Stimulated activated CD4-positive, alpha-beta T cell treated with anti-CD3 and anti-CD28 coated beads, Interleukin-15, amount 100 ng/mL, for 1 hour (primary cell): ENCODE data around the gene C11orf91.
"Not testable (repeated sequence)": the region's sequence is repeated elsewhere in the genome, so short reads cannot be mapped to it uniquely, and the experiment has no call there.

Experiments used
- DNase-seq, 2 donors: peaks; one replicate each; pipeline ENCODE4 v3.0.0-alpha.2; 2020; ENCODE audit warnings: low read depth in 1 of 2, low spot score in 1 of 2

The C11orf91 gene

DNA sequence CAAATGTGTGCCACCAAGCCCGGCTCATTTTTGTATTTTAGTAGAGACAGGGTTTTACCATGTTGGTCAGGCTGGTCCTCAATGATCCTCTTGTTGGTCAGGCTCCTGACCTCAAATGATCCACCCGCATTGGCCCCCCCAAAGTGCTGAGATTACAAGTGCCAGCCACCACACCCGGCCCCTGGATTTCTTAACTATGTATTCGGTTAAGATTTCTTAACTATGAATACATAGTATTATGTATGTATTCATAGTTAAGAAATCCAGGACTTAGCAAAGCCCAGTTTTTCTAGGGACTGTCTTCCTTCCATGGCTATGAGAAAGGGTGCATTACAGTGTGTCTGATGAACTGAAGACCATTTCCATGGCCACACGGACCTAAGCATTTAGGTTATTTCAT, 1.7 kb downstream of the C11orf91 start:
- DNase-seq: no peak

DNA sequence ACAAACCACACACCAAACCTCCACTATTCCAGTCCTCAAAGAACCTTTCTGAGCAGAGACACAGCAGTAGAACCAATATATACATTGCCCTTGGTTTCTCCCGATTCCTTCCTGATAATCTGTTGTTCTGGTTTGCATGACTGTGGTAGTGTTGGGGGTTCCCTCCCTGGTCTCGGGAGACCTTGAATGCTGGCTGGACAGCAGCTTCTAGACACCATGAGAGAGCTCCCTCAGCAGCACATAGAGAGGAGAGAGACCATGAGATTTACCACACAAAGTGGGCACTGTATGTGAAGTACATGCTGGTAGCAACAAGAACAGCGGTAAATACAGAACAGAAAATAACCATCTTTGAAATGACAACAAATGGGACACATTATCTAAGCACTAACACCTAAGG, 2.6 kb downstream of the C11orf91 start:
- DNase-seq: no peak

DNA sequence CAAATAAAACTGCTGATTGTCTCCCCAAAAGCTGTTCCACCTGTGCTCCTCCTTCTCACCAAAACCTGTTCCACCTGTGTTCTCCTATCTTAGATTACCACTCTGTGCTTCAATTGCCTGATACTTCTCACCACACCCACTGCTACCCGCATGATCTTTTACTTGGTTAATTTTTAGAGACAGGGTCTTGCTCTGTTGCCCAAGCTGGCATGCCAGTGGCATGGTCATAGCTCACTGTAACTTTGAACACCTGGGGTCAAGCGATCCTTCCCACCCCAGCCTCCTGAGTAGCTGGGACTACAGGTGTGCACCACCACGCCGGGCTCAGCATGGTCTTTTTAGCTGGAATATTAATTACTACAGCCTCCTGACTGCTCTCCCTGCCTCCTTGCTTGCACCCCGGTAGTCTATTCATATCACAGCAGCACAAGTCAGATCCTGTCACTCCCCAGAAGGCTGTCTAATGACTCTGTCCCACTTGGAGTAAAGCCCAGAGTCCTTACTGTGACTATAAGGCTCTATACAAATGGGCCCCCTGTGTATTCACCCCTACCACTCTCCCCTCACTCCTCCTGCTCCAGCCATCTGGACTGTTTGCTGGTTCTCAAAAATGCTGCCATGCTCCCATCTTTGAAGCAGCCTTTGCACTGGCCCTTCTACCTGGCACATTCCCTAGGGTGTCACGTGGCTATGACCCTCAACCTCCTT, 3.5 kb downstream of the C11orf91 start:
- DNase-seq: no peak

DNA sequence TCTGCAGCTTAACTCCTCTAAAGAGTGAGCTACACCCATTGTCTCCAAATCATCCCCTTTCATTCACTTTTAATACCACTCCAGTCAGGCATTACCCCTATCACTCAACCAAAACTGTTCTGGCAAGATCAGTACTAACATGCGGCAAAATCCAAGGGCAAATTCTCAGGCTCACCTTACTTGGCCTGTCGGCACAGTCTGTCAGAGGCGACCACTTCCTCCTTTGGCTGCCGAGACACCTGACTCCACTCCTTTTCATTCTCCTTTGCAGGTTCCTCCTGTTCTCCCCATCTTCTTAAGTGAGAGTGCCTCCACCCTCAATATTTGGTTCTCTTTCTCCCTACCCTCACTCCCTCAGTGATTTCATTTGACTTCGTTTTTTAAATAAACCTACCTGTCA, 4.2 kb downstream of the C11orf91 start:
- no peak for DNase-seq

DNA sequence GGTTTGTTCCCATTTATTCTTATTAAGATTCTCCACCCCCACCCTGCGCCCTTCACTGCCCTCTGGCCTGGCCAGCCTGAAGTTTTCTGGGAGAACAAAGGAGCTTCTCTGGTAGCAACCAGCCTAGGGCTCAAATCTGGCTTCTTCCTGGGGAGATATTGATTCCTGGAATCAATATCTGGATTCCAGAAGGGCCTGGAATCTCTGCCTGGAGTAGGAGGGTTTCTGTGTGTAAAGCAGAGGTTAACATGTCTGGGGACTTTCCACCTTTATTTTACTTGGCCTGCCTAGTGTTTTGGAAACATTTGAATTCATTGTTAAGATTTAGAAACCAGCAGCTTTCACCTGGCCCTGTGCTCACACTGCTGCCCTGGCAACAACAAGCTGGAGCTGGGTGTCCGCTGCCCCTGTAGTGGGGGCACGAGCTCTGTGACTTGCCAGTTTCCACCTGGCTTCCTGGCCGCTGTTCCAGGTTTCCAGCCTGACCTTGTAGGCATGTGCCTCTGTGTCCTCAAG, 5.5 kb downstream of the C11orf91 start:
- DNase-seq: no peak

DNA sequence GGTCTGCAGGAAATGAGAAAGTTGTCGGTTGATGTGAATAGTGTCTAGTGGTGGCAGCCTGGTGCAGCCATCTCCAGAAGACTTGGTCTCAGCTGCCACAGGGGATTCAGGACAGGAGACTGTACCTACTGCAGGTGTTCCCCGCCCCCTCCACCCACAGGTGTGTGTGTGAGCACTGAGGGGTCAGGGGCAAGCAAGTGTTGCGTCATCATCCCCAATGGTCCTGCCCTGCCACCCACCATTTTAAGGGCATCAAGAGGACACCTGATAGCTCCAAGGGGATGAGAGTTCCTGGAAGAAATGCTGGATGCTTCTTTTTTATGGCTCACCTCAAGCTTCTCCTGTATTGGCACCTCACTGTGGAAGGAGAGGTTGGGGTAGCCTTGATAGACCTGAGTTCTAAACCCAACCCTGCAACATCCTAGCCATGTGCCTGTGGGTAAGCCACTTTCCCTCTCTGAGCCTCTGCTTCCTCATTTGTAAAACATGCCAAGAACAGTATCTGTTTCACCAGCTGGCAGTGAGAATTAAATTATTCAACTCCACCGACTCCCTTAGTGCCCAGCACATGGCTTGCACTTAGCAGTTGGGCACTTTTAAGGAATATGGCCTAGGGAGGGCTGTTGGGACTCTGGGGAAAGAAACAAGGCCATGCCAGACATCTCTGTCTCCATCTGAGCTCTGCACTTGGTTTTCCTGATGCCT, 6.1 kb downstream of the C11orf91 start:
- DNase-seq: no peak

DNA sequence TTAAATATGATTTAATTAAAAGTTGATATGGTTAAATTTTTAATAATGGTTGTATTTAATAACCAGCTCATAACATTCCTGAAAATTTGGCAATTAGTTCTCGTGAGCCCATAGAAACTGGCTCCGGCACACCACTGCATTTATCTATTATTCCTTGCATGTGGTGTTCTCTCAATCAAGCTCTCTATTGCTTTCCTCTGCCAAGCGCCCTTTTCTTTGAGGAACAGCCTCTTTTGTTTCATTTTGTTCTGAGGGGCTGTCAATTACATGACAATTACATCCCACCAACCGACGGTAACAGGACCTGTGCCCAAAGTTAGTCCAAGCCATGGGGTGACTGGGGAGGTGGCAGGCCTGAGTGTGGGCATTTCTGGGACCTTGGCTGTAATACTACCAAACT, 8.1 kb downstream of the C11orf91 start:
- no peak for DNase-seq

DNA sequence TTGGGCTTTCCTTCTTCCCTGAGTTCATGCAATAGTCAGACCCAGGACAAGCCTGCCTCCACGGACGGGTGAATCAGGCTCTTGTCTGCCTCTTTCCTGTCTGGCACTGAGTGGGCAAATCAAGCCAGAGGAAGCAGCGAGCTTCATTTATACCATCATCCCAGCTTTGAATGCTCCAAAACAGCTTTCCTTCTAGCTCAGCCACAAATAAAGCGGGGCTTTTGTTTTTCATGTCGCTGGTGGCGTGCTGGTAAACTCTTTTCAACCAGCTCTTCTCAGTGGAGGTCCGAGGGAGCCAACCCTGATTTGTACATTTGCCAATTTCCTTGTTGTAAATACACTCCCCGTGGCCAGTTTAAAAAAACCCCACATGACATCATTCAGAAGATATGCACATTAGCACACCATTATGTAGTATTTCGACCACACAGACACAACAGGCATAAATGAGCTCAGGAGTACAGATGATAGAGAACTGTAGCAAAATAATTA, 8.6 kb downstream of the C11orf91 start:
- no peak for DNase-seq

DNA sequence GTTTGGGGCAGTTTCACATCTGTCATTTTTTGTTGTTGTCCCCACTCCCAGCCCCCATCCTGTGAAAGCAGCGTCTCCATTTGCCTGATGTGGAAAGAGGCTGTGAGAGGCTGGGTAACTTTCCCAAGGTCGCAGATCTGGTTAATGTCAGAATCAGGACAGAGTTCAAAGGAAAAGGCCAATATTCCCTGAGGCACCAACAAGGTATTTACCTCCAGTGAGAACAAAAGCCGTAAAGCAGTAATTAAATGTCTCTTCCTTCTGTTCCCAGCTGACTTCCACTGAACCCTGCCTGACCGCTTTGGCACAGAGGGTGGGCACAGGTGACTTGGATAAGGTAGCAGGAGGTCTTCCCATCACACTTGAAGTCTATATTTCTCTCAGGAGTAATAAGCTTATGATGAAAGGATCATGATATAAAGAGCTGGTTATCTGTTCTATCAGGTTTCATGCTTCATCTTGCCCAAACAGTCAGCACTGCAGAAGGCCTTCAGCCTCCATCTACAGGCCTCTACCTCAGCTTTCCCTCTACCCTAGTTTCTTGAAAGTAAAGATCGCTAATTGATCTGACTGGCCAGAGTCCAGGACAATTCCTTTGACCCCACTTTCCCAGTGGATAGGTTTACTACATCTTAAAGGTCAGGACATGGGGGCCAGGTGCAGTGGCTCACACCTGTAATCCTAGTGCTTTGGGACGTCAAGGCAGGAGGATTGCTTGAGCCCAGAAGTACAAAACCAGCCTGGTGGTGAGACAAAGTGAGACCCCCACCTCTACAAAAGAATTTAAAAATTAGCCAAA, 9.4 kb downstream of the C11orf91 start:
- DNase-seq: no peak

DNA sequence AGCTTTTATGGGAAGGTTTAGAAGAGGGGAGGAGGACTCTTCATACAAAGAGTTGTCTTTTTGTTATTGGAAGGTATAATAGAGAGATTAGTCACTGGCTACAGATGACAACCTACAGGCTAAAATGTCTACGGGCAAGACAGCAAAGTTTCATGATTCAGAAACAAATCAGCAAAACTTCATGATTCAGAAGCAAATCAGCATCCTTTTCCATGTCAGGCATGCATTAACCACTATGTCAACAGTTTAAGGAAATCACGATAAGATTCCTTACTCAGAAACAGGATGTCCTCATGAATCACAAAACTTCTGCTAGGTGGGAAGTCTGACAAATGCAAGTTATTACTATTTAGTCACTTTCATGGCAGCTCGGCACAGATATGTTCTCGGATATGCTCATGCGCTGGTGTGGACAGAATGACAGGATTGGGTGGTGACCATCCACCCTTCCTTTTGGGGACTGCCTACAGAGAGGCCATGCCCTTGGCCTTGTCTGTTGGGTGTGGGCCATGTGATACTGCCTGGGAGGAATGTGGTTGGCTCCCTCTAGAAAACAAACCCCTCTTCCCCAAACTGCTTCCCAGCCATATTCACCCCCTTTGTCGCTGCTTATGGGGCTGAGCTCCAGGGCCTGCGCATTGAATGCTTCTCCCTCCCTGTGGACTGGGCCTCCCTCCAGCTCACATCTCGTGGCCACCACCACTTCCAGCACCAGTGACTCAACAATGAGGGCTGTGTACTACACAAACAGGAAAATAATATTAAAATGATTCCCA, 10.1 kb downstream of the C11orf91 start:
- DNase-seq: no peak

DNA sequence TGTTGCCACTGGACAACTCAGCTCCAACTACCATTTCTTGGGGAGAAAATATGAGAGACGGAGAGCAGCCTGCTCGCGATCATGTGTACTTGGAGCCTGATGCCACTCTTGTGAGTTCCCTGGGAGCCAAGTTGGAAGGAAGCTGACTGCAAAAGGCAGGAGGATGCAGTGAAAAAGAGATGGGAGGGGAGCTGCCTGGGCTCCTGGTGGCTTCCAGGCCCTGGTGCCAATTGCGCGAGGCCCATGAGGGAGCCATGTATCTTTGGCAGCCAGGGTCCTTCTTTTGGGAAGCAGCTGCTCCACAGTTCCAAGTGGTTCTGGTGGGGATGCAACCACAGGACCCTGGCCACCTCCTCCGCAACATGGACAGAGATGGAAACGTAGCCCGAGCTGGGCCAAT, 11.1 kb downstream of the C11orf91 start:
- DNase-seq: no peak

DNA sequence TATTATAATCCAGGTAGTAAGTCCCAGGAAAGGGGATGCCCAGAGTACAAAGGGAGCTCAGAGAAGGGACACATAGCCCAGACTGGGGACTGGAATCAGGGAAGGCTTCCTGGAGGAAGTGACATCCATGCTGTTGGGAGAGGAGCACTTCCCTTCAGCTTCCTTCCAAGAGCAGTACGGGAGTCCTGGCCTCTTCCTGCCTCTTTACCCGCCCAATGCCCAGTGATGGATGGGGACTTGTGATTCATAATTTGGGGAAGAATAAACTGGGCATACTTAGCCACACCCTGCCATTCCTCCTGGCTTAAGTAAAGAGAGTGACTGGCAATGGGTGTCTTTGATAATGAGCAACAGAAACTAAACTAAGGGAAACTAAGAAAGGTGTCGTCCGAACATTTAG, 11.5 kb downstream of the C11orf91 start:
- no peak for DNase-seq

DNA sequence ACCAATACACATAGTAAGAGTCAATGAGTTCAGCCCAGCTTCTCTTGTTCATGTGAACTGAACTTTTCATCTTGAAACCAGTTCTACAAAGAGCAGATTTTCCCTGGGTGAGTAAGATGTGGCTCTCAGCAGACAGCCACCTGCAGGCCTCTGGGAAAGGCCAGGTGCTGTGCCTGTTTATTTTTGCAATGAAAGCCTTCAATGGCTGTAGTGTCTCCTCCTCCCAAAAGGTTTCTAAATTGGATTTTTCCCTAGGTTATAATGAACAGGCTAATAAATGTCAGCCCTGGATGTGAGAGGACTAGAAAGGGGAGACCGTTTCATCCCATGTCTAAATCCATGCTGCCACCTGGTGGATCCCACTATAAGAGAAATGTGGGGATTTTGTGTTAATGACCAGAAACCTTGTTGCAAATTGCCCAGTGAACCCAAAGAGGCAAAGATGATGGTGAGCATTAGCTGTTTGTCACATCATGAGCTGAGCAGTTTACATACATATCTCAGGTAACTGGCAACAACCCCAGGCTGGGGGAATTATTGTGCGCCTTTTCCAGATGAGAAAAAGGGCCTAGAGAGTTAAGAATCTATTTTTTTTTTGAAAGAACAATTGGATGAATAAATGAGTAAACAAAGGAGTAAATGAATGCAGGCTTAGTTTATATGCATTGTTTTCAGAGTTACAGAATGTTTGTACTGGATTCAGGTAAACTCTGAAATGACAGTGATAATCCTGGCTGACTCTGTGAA, 12.7 kb downstream of the C11orf91 start:
- DNase-seq: no peak

DNA sequence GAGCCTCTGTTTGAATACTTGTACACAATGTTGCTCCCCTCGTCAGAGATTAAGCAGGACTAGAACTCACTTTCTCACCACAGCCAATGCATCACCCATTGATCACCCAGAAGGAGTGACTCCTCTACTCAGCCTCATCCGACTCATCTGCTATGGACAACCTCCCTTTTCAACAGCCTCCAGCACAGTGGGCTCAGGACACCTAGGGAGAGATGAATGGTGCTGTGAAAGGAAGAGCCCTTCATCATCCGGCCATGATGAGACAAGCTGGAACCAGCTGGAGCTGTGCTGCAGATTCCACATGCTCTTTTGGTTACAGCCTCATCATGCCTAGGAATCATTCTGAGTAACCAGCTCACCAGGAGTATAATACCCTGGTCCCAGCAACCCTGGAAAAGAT, 15.5 kb downstream of the C11orf91 start:
- no peak for DNase-seq

DNA sequence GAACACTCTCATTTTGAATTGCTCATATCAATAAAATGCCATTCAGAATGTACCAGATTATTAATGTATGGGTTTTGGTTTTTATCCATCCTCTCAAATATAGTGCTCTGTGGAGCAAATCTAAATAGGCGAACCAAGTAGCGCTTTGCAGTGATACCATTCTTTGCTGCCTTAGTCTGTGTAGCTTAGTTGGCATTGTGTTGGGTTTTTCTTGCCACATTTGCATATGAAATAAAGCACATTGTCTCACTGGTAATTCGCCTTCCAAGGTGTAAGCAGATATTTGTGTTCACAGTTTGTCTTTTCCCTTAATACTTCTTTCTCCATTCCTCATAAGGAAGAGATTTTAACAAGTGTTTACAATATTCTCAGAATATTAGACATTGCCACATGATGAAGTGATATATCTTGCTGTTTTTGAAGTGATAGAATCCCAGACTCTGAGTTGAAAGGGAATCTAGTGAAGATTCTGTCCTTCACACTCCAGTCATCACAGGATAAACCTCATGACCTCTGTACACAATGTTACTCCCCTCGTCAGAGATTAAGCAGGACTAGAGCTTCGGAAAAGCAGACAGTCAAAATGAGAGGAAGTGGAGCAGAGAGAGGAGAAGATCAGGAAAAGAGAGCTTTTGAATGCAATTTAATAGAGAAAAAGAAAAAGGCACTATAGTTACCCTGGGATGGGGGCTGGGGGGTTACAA, 16.5 kb downstream of the C11orf91 start:
- no peak for DNase-seq

DNA sequence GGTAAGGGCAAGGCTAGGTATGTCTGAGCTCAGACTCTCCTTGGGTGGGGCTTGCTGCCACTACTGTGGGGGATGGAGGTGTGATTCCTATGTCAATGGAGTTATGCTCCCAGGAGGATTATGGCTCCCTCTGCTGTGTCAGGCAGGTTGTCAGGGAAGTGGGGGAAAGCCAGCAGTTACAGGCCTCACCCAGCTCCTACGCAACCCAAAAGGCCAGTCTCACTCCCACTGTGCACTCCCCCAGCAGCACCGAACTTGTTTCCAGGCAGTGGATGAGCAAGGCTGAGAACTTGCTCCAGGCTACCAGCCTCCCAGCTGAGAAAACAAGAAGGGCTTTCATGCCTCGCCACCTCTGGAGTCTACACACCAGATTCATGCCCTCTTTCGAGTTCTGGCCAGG, 18.2 kb downstream of the C11orf91 start:
- DNase-seq: no peak

DNA sequence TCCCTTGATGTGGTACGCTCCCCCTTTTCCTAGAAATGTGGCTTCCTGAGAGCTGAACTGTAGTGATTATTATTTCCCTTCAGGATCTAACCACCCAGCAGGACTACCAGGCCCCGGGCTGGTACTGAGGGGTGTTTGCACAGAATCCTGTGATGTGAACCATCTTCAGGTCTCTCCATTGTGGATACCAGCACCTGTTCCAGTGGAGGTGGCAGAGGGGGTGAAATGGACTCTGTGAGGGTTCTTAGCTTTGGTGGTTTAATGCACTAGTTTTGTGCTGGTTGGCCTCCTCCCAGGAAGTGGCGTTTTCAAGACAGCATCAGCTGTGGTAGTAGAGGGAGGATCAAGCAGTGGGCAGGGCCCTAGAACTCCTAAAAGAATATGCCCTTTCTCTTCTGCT, 18.6 kb downstream of the C11orf91 start:
- DNase-seq: no peak

DNA sequence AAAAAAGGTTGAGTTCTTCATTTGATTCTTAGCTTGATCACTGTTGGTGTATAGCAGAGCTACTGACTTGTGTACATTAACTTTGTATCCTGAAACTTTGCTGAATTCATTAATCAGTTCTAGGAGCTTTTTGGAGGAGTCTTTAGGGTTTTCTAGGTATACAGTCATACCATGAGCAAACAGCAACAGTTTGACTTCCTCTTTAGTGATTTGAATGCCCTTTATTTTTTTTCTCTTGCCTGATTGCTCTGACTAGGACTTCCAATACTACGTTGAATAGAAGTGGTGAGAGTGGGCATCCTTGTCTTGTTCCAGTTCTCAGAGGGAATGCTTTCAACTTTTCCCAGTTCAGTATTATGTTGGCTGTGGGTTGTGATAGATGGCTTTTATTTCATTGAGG, 22.0 kb downstream of the C11orf91 start:
- not testable (repeated sequence) for DNase-seq

DNA sequence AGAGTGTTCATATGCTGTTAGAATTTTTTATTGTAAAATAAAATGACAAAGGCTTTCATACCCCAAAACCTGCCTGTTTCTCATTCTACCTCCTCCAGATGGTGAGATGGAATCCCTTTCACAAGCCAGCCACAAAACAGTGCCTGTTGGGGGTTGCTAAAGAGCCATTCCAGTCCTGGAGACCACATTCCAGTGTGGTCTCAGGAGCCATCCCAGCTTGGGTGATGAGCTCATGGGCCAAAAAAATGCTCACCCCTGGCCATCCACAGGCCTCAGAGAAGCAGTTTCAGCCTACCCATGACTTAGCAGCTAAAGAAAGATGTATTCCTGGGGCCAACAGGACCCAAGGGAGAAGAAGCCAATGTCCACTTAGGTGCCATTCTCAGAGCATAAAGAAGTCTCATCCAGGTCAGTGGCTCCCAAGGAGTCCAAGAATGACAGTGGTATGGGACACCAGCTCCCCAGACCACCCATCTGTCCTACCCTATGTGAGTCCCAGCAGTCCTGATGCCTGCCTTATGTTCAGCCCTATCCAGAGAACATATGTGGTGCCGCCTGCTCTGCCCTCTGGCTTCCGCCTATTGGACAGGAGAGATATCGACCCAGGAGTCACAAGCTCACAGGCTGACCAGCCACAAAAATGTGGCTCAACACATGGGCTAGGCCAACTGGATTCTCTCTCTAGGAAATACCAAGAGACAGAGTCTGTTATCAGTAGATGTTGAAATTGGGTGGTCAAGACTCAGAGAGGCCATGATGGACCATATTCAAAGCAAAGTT, 26.4 kb downstream of the C11orf91 start:
- DNase-seq: no peak
